ENCODE results near the gene PYHIN1. TPM values are rescaled to one million over a fixed set of nuclear protein-coding genes. Genes with fewer than 3 reads are reported as not detected.

The PYHIN1 gene
- total and polyA plus RNA-seq, 12 donors, result 0.11 to 2.8 (median 0.34) TPM; not detected in 1

GRCh38 chr1:159012495-159012894 is 81.1 kb downstream of the PYHIN1 start:
- intact Hi-C loops (cut with DNase I), result no loop called here
- H3K36me3 ChIP-seq (replicated peaks in 1 of 2), result peaks cover 0 to 20% of the 10 kb centered on the region in 2 donors
- no peaks in the 10 kb centered on the region for H3K27me3 ChIP-seq
- DNase-seq, result peak in 2 of 7 donors; percentile 20 to 34
- no peaks in the 10 kb centered on the region for H3K9me3 ChIP-seq (replicated peaks in 1 of 3)
- 47 to 70% (median 57%) methylated on average over 6 of the region's 6 CpGs for WGBS, 4 donors
- H3K27ac ChIP-seq, result peak overlapping the region in 3 of 5 donors; percentile 16 to 55 (median 36)
- H3K4me1 ChIP-seq (replicated peaks in 1 of 2), result peaks cover 0 to 59% of the 10 kb centered on the region in 2 donors
- peak overlapping the region in 1 of 4 donors; percentile 60 for H3K4me3 ChIP-seq
- TF ChIP-seq, protein P1, sequence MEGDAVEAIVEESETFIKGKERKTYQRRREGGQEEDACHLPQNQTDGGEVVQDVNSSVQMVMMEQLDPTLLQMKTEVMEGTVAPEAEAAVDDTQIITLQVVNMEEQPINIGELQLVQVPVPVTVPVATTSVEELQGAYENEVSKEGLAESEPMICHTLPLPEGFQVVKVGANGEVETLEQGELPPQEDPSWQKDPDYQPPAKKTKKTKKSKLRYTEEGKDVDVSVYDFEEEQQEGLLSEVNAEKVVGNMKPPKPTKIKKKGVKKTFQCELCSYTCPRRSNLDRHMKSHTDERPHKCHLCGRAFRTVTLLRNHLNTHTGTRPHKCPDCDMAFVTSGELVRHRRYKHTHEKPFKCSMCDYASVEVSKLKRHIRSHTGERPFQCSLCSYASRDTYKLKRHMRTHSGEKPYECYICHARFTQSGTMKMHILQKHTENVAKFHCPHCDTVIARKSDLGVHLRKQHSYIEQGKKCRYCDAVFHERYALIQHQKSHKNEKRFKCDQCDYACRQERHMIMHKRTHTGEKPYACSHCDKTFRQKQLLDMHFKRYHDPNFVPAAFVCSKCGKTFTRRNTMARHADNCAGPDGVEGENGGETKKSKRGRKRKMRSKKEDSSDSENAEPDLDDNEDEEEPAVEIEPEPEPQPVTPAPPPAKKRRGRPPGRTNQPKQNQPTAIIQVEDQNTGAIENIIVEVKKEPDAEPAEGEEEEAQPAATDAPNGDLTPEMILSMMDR (IDR thresholded peaks at IDR 0.05), result no peak
- peak in 1 of 2 donors; percentile 10 for TF ChIP-seq POLR2A (IDR thresholded peaks at IDR 0.05)

GRCh38 chr1:159014003-159014571 is 82.7 kb downstream of the PYHIN1 start:
- H3K9me3 ChIP-seq (replicated peaks in 1 of 3), result no peaks in the 10 kb centered on the region
- intact Hi-C loops (cut with DNase I), result no loop called here
- DNase-seq, result no peak
- 86 to 95% (median 93%) methylated on average over 3 of the region's 3 CpGs for WGBS, 4 donors
- peak overlapping the region in 1 of 4 donors; percentile 60 for H3K4me3 ChIP-seq
- TF ChIP-seq POLR2A (IDR thresholded peaks at IDR 0.05), result no peak
- TF ChIP-seq, protein P1 (IDR thresholded peaks at IDR 0.05), result no peak
- peaks cover 0 to 35% of the 10 kb centered on the region in 2 donors for H3K36me3 ChIP-seq (replicated peaks in 1 of 2)
- no peaks in the 10 kb centered on the region for H3K27me3 ChIP-seq
- H3K4me1 ChIP-seq (replicated peaks in 1 of 2), result peaks cover 0 to 60% of the 10 kb centered on the region in 2 donors
- H3K27ac ChIP-seq, result no peak overlapping the region

GRCh38 chr1:159014851-159015250 is 83.5 kb downstream of the PYHIN1 start:
- DNase-seq, result no peak
- 82 to 96% (median 89%) methylated on average over 3 of the region's 3 CpGs for WGBS, 4 donors
- Histone ChIP-seq H3K9me3 (replicated peaks in 1 of 3) (no peaks in the 10 kb centered on the region), H3K36me3 (replicated peaks in 1 of 2) (peaks cover 0 to 43% of the 10 kb centered on the region in 2 donors), H3K27ac (peak overlapping the region in 1 of 5 donors; percentile 32), H3K4me3 (peak overlapping the region in 1 of 4 donors; percentile 12), H3K27me3 (no peaks in the 10 kb centered on the region), H3K4me1 (replicated peaks in 1 of 2) (peaks cover 0 to 62% of the 10 kb centered on the region in 2 donors)
- intact Hi-C loops (cut with DNase I), result no loop called here
- TF ChIP-seq POLR2A (IDR thresholded peaks at IDR 0.05), result no peak
- TF ChIP-seq, protein P1 (IDR thresholded peaks at IDR 0.05), result no peak

DNA sequence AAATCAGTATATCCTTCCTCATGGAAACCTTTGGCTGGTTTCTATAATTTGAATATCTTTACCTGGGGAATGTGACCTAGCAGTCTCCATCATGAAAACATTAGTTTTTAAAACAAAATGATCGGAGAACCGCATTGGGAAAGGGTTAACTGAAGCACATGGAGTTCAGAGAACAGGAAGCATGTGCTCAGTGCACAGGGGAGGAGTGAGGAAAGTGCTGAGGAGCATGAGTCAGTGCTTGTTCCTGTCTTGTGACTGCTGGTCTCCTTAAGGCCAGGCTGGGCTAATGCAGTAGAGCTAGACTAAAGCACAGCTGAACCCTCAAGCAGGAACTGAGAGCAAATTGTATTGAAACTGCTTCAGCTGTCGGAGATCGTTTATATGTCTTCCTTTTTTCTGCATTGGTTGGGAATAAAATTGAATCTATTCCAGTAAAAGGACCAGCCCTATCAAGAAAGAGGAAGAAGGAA is 84.1 kb downstream of the PYHIN1 start:
- DNase-seq, result peak; percentile 41 to 82 (median 71)
- Histone ChIP-seq H3K36me3 (replicated peaks in 1 of 2) (peaks cover 0 to 49% of the 10 kb centered on the region in 2 donors), H3K4me3 (peak overlapping the region in 1 of 4 donors; percentile 12), H3K27me3 (no peaks in the 10 kb centered on the region), H3K4me1 (replicated peaks in 1 of 2) (peaks cover 0 to 65% of the 10 kb centered on the region in 2 donors), H3K27ac (peak overlapping the region in 2 of 5 donors; percentile 32 to 54), H3K9me3 (replicated peaks in 1 of 3) (no peaks in the 10 kb centered on the region)
- 58 to 70% (median 64%) methylated on average over 4 of the region's 4 CpGs for WGBS, 4 donors
- peak in 1 of 2 donors; percentile 12 for TF ChIP-seq POLR2A (IDR thresholded peaks at IDR 0.05)
- TF ChIP-seq, protein P1 (IDR thresholded peaks at IDR 0.05), result peak in 1 of 6 experiments; percentile 12
- intact Hi-C loops (cut with DNase I), result no loop called here
